T-helper 1 cell treated with Interleukin-12 subunit alpha and Interleukin-12 subunit beta and Interleukin-4 antibody, amounts not matched to agents 30 μg/mL and 1 μg/mL, for 36 hours (primary cell): ENCODE results near the gene GINS1.

ENCODE experiments used
- H3K27ac Mint-ChIP-seq: one replicate; pipeline ENCODE4 v1.8.0; 2021; ENCODE audit warnings: mild to moderate bottlenecking, mixed read lengths
- H3K27me3 Mint-ChIP-seq: one replicate; pipeline ENCODE4 v1.8.0; 2021; ENCODE audit warnings: low read depth, mixed read lengths
- H3K36me3 Mint-ChIP-seq: one replicate; pipeline ENCODE4 v1.8.0; 2021; ENCODE audit warnings: low read depth, mixed read lengths
- H3K4me1 Mint-ChIP-seq: one replicate; pipeline ENCODE4 v1.8.0; 2021; ENCODE audit warnings: low read depth, mixed read lengths
- H3K4me3 Mint-ChIP-seq: one replicate; pipeline ENCODE4 v1.8.0; 2021; ENCODE audit warnings: mild to moderate bottlenecking, moderate library complexity, mixed read lengths
- H3K9me3 Mint-ChIP-seq: one replicate; pipeline ENCODE4 v1.8.0; 2021; ENCODE audit warnings: mixed read lengths

GINS1 gene

GRCh38 chr20:25495189-25495824 is 87.8 kb downstream of the GINS1 start:
- Mint-ChIP-seq H3K36me3 (no peaks in the 10 kb centered on the region), H3K9me3 (no peaks in the 10 kb centered on the region), H3K27ac (no peak overlapping the region), H3K4me3 (no peak overlapping the region), H3K27me3 (no peaks in the 10 kb centered on the region), H3K4me1 (no peaks in the 10 kb centered on the region)

GRCh38 chr20:25496165-25496967 is 88.9 kb downstream of the GINS1 start:
- H3K9me3 Mint-ChIP-seq: no peaks in the 10 kb centered on the region
- H3K36me3 Mint-ChIP-seq: no peaks in the 10 kb centered on the region
- no peak overlapping the region for H3K4me3 Mint-ChIP-seq
- no peaks in the 10 kb centered on the region for H3K27me3 Mint-ChIP-seq
- H3K4me1 Mint-ChIP-seq: no peaks in the 10 kb centered on the region
- H3K27ac Mint-ChIP-seq: no peak overlapping the region

GRCh38 chr20:25496968-25497401 is 89.5 kb downstream of the GINS1 start:
- Mint-ChIP-seq H3K27me3 (no peaks in the 10 kb centered on the region), H3K9me3 (no peaks in the 10 kb centered on the region), H3K4me1 (no peaks in the 10 kb centered on the region), H3K36me3 (no peaks in the 10 kb centered on the region), H3K27ac (no peak overlapping the region), H3K4me3 (no peak overlapping the region)

- Mint-ChIP-seq H3K9me3 (no peaks in the 10 kb centered on the region), H3K4me3 (no peak overlapping the region)
Measured at GRCh38 chr20:25497586-25498279, 90.3 kb downstream of the GINS1 start.

More at GRCh38 chr20:25497586-25498279, 90.3 kb downstream of the GINS1 start:
- no peaks in the 10 kb centered on the region for H3K4me1 Mint-ChIP-seq
- no peak overlapping the region for H3K27ac Mint-ChIP-seq
- H3K36me3 Mint-ChIP-seq: no peaks in the 10 kb centered on the region
- H3K27me3 Mint-ChIP-seq: no peaks in the 10 kb centered on the region
